Transverse colon (tissue), 4 donors: ENCODE results near the gene MGLL. TPM values are rescaled to one million over a fixed set of nuclear protein-coding genes. Genes with fewer than 3 reads are reported as not detected.
"Not testable (repeated sequence)": the region's sequence is repeated elsewhere in the genome, so short reads cannot be mapped to it uniquely, and the experiment has no call there.

Experiments
- DNase-seq: peaks from one replicate; pipeline ENCODE4 v3.0.0-alpha.2; 2019
- H3K27ac ChIP-seq, 4 donors: fragments of 200-600 bp; sonication (generic); 2 replicates each; pipeline ENCODE4 v1.5.1; 2016 to 2018; ENCODE audit warnings: inconsistent platforms in 4 of 4
- H3K27me3 ChIP-seq: fragments of 200-600 bp; sonication (generic); 2 replicates; pipeline ENCODE4 v1.5.1; 2017; ENCODE audit warnings: inconsistent platforms
- H3K36me3 ChIP-seq, 4 donors: fragments of 200-600 bp; sonication (generic); 2 replicates each; pipeline ENCODE4 v1.5.1; 2017 to 2019; ENCODE audit warnings: inconsistent platforms in 4 of 4
- H3K4me1 ChIP-seq, 4 donors: fragments of 200-600 bp; sonication (generic); 2 replicates each; pipeline ENCODE4 v1.5.1; 2017 to 2020; ENCODE audit warnings: inconsistent platforms in 4 of 4
- H3K4me3 ChIP-seq, 4 donors: fragments of 200-600 bp; sonication (generic); 1 replicate in 1 of 4; 2 replicates in 3 of 4; pipeline versions ENCODE4 v1.5.1 to v1.6.1; 2017 to 2019; ENCODE audit warnings: inconsistent platforms in 4 of 4
- H3K9me3 ChIP-seq, 2 donors: fragments of 200-600 bp; sonication (generic); 2 replicates each; pipeline ENCODE4 v1.5.1; 2017 to 2019; ENCODE audit warnings: inconsistent platforms in 2 of 2
- CTCF ChIP-seq, 5 experiments: fragments of 200-600 bp in 3 of 5; fragments of 450-650 bp in 2 of 5; sonication (generic) in 3 of 5; IDR thresholded peaks; 1 replicate in 2 of 5; 2 replicates in 3 of 5; pipeline ENCODE4 v1.5.1; 2016 to 2017; ENCODE audit warnings: antibody characterized with exemption in 5 of 5, inconsistent platforms in 3 of 5, mild to moderate bottlenecking in 2 of 5, moderate library complexity in 1 of 5
- EP300 ChIP-seq: sonication (generic); formaldehyde crosslinking; IDR thresholded peaks from one replicate; pipeline ENCODE4 v1.6.1; 2017; ENCODE audit warnings: antibody characterized with exemption, low read depth
- POLR2A ChIP-seq: fragments of 450-650 bp; IDR thresholded peaks from one replicate; pipeline ENCODE4 v1.6.1; 2016; ENCODE audit warnings: antibody characterized with exemption, mild to moderate bottlenecking, moderate library complexity
- POLR2AphosphoS5 ChIP-seq, 3 donors: sonication (generic); formaldehyde crosslinking; IDR thresholded peaks; one replicate each; pipeline ENCODE4 v1.6.1; 2016; ENCODE audit warnings: antibody characterized with exemption in 3 of 3
- WGBS, 2 donors: methylation state at CpG; one replicate each; pipeline ENCODE4 v1.1.5; 2018; ENCODE audit warnings: low coverage in 1 of 2; 5-methylcytosine and 5-hydroxymethylcytosine counted together
- in situ Hi-C, 4 donors: fragments of 200-750 bp; cut with MboI; loops; one replicate each; pipeline versions ENCODE4 v1.15.0 to v1.15.1; 2017; ENCODE audit warnings: low sequenced_read_pairs in 3 of 4, low pct_ligation_motif_present in 1 of 4, low pct_unique_long_range_greater_than_20kb in 1 of 4
- intact Hi-C: fragments of 100-400 bp; cut with DNase I; formaldehyde crosslinking; loops from one replicate; pipeline ENCODE4 v1.15.1; 2023; ENCODE audit warnings: low total_unique reads
- total RNA-seq, 4 donors: library from RNA; depleted of rRNA; stranded (reverse); fragments of >200 nt; gene quantifications; one replicate each; pipeline ENCODE4 v1.1.0, GENCODE V29; 2016

MGLL gene
- total RNA-seq, 4 donors from 2014 or later = 150 to 329 (median 294) TPM

DNA sequence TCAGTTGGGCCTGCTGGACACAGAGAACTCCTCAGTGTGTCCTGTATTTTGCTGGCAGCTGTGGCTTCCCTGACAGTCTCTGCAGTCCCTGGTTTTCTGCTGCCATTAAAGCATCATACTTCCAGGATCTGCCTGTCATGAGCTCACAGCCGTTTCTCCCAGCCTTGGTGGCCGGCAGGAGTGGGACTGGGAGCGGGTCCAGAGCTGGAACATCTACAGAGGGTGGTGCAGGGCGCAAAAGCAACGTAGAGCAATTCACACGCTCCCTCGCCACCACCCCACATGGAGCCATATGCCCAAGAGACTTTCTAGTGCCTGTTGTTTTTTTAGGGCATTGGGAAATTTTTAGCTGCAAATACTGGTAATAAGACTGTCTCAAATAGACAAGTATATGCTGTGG, 116.0 kb downstream of the MGLL start:
- intact Hi-C loops (no loop called here), in situ Hi-C loops (no loop called here)
- TF ChIP-seq POLR2A = no peak
- TF ChIP-seq CTCF (IDR thresholded peaks at IDR 0.05) = no peak
- TF ChIP-seq POLR2AphosphoS5 (IDR thresholded peaks at IDR 0.05) = no peak
- no peak for TF ChIP-seq EP300
- H3K9me3 ChIP-seq = no peaks in the 10 kb centered on the region
- no peaks in the 10 kb centered on the region for H3K36me3 ChIP-seq
- peak; percentile 3 for DNase-seq
- peaks cover 0 to 13% (median 8%) of the 10 kb centered on the region in 4 donors for H3K4me1 ChIP-seq
- WGBS, 2 donors = 83 to 94% methylated on average over 3 to 7 of the region's 7 CpGs
- no peak overlapping the region for H3K4me3 ChIP-seq
- H3K27ac ChIP-seq = peak overlapping the region; percentile 16 to 68 (median 40)
- no peaks in the 10 kb centered on the region for H3K27me3 ChIP-seq

DNA sequence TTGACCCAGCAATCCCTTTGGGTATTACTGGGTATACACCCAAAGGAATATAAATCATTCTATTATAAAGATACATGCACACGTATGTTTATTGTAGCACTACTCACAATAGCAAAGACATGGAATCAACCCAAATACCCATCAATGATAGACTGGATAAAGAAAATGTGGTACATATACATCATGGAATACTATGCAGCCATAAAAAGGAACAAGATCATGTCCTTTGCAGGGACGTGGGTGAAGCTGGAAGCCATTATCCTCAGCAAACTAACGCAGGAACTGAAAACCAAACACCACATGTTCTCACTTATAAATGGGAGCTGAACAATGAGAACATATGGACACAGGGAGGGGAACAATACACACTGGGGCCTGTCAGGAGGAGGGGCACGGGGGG, 117.5 kb downstream of the MGLL start:
- intact Hi-C loops, H3K9me3 ChIP-seq, in situ Hi-C loops, H3K27me3 ChIP-seq, H3K4me3 ChIP-seq, H3K36me3 ChIP-seq, H3K27ac ChIP-seq: not testable (repeated sequence)
- 83 to 91% methylated on average over 4 of the region's 4 CpGs for WGBS, 2 donors
- peak; percentile 3 for DNase-seq
- H3K4me1 ChIP-seq = peaks cover 0 to 12% (median 5%) of the 10 kb centered on the region in 4 donors

DNA sequence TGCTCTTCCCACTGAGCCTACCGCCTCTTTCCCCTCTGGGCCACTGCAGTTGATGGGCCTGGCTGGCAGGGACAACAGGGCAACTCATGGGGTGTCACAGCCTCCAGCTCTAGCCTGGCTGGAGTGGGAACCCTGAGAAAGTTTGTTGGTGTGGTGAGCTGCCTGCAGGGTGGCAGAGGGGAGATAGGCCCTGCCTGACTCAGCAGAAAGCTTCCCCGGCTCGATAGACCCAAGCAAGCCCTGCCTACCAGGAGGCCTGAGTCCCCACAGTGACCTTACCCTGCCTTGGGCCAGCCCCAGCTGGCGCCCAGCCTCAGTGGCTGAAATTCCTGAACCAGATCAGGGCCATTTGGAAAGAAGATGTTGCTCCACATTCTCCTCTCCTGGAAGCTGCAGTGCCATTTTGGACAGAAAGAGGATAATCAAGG, 120.2 kb downstream of the MGLL start:
- Histone ChIP-seq H3K27me3 (no peaks in the 10 kb centered on the region), H3K27ac (peak overlapping the region in 2 of 4 donors; percentile 16 to 35), H3K9me3 (no peaks in the 10 kb centered on the region), H3K36me3 (no peaks in the 10 kb centered on the region), H3K4me1 (peaks cover 12 to 21% (median 18%) of the 10 kb centered on the region in 4 donors), H3K4me3 (no peak overlapping the region)
- no peak for DNase-seq
- TF ChIP-seq POLR2A (no peak), POLR2AphosphoS5 (IDR thresholded peaks at IDR 0.05) (no peak), CTCF (IDR thresholded peaks at IDR 0.05) (no peak), EP300 (no peak)
- intact Hi-C loops = no loop called here
- in situ Hi-C loops = no loop called here
- 53% methylated on average over 3 of the region's 4 CpGs; no CpG with 5 or more reads in 1 of the 2 donors for WGBS, 2 donors

- H3K4me1 ChIP-seq = peaks cover 20 to 28% (median 25%) of the 10 kb centered on the region in 4 donors
- intact Hi-C loops = no loop called here
- H3K36me3 ChIP-seq = no peaks in the 10 kb centered on the region
- WGBS, 2 donors = 78 to 85% methylated on average over 5 to 11 of the region's 11 CpGs
- peak overlapping the region in 3 of 4 donors; percentile 15 to 35 (median 16) for H3K27ac ChIP-seq
- in situ Hi-C loops = no loop called here
- H3K9me3 ChIP-seq = no peaks in the 10 kb centered on the region
- no peak overlapping the region for H3K4me3 ChIP-seq
- no peak for DNase-seq
- H3K27me3 ChIP-seq = no peaks in the 10 kb centered on the region
- TF ChIP-seq EP300 = no peak
- TF ChIP-seq POLR2AphosphoS5 (IDR thresholded peaks at IDR 0.05) = no peak
- no peak for TF ChIP-seq POLR2A
- TF ChIP-seq CTCF (IDR thresholded peaks at IDR 0.05) = no peak
Measured at GRCh38 chr3:127701280-127701911, 120.9 kb downstream of the MGLL start.

DNA sequence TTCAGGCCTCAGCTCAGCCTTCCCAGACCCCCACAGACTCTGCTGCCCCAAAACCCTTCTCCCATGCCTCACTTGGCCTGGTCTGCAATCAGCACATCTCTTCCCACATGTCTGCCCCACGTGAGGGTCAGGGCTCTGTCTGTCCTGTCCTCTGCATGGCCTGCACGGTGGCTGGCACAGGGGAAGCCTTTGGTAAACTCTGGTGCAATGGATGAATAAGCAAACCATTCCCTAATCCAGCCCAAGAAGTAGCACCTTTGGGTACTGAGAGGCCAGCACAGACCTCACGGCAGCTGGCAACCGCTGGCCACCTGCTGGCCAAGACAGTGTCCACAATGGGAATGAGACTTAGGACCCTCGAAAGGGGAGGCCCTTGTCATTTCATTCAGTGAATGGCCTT, 121.9 kb downstream of the MGLL start:
- intact Hi-C loops = no loop called here
- no peak for TF ChIP-seq POLR2A
- TF ChIP-seq POLR2AphosphoS5 (IDR thresholded peaks at IDR 0.05) = no peak
- no peak for TF ChIP-seq EP300
- TF ChIP-seq CTCF (IDR thresholded peaks at IDR 0.05) = no peak
- Histone ChIP-seq H3K36me3 (no peaks in the 10 kb centered on the region), H3K4me3 (no peak overlapping the region), H3K27ac (peak overlapping the region in 3 of 4 donors; percentile 84 to 92 (median 90)), H3K9me3 (no peaks in the 10 kb centered on the region), H3K4me1 (peaks cover 20 to 30% (median 26%) of the 10 kb centered on the region in 4 donors), H3K27me3 (no peaks in the 10 kb centered on the region)
- in situ Hi-C loops = no loop called here
- no peak for DNase-seq
- WGBS, 2 donors = 60 to 84% methylated on average over 1 to 4 of the region's 5 CpGs
